Measurements from ENCODE around the gene CWC27. TPM values are rescaled to one million over a fixed set of nuclear protein-coding genes. Genes with fewer than 3 reads are reported as not detected.

Gene CWC27
- total RNA-seq, 4 donors from 2014 or later: 8.8 to 38.1 (median 17.6) TPM

DNA sequence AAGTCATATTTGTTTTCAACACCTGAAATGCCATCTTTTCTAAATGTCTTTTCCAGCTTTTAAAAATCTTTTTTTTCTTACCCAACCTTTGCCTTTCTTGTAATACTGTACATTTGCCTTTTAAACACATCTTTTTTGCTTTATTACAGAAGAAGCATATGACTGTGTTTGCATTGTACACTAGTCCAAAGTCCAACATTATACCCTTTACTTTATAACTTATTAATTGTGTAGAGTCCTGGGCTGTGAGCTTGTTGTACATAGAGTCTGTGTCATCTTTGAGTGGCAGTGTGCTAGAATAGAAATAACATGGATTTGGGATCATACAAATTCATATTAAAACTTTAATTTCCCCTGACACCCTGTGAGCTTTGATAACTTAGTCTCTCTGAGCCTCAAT is 23.7 kb downstream of the CWC27 start:
- H3K27me3 ChIP-seq: no peaks in the 10 kb centered on the region
- DNase-seq (ENCODE audit: low spot score in 2 of 2): no peak
- H3K4me1 ChIP-seq: no peaks in the 10 kb centered on the region
- H3K9me3 ChIP-seq: no peaks in the 10 kb centered on the region
- no peak overlapping the region for H3K4me3 ChIP-seq
- peaks cover 0 to 12% (median 0%) of the 10 kb centered on the region in 3 donors for H3K36me3 ChIP-seq
- TF ChIP-seq EP300 (IDR thresholded peaks at IDR 0.05): no peak
- TF ChIP-seq POLR2A (IDR thresholded peaks at IDR 0.05): no peak
- no peak overlapping the region for H3K27ac ChIP-seq

DNA sequence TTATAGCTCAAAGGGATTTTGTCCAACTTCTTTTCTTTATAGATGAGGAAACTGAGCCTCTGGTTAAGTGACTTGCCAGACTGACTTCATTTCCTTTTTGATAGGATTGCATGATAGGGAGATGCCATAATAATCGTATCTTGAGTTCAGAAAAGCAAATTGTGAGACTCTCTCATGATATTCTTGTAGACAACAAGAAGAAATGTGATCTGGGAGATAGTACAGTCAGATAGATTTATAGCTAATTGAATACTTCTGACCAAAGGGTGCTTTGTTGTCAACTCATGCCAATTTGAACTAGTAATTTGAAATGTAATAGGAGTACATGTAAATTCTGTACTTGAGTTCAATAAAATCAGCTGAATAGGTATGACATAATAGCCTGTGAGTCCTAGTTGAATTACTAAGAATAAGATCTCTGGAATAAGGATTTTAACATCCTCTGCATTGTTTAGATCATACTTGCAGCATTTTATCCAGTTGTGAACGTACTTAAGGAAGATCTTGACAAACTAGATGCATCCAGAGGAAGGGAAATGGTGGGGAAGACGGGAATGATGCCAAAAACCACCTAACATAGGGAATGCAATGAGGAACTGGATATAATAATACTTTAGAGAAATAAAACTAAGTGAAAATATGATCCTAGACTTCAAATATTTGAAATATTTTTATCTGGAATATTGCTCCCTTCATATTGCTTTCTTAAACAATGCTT is 25.5 kb downstream of the CWC27 start:
- Histone ChIP-seq H3K4me1 (no peaks in the 10 kb centered on the region), H3K27ac (no peak overlapping the region), H3K36me3 (peaks cover 0 to 12% (median 0%) of the 10 kb centered on the region in 3 donors), H3K27me3 (no peaks in the 10 kb centered on the region), H3K4me3 (no peak overlapping the region), H3K9me3 (no peaks in the 10 kb centered on the region)
- DNase-seq (ENCODE audit: low spot score in 2 of 2): no peak
- TF ChIP-seq EP300 (IDR thresholded peaks at IDR 0.05) (no peak), POLR2A (IDR thresholded peaks at IDR 0.05) (no peak)
- TF ChIP-seq, protein P1, sequence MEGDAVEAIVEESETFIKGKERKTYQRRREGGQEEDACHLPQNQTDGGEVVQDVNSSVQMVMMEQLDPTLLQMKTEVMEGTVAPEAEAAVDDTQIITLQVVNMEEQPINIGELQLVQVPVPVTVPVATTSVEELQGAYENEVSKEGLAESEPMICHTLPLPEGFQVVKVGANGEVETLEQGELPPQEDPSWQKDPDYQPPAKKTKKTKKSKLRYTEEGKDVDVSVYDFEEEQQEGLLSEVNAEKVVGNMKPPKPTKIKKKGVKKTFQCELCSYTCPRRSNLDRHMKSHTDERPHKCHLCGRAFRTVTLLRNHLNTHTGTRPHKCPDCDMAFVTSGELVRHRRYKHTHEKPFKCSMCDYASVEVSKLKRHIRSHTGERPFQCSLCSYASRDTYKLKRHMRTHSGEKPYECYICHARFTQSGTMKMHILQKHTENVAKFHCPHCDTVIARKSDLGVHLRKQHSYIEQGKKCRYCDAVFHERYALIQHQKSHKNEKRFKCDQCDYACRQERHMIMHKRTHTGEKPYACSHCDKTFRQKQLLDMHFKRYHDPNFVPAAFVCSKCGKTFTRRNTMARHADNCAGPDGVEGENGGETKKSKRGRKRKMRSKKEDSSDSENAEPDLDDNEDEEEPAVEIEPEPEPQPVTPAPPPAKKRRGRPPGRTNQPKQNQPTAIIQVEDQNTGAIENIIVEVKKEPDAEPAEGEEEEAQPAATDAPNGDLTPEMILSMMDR (IDR thresholded peaks at IDR 0.05): no peak
- WGBS, 2 donors: 62 to 63% methylated on average over 3 of the region's 3 CpGs

DNA sequence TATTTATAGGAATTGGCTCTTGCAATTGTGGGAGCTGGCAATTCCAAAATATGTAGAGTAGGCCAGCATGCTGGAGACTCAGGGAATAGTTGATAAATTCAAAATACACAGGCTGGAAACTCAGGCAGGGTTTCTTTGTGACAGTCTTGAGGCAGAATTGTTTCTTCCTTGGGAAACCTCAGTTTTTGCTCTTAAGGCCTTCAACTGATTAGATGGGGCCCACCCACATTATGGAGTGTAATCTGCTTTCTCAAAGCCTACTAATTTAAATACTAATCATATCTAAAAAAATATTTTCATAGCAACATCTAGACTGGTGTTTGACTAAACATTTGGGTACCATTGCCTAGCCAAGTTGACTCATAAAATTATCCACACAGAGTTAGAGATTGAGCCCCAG is 27.6 kb downstream of the CWC27 start:
- no peaks in the 10 kb centered on the region for H3K27me3 ChIP-seq
- H3K9me3 ChIP-seq: no peaks in the 10 kb centered on the region
- H3K27ac ChIP-seq: no peak overlapping the region
- H3K4me1 ChIP-seq: no peaks in the 10 kb centered on the region
- TF ChIP-seq EP300 (IDR thresholded peaks at IDR 0.05) (no peak), POLR2A (IDR thresholded peaks at IDR 0.05) (no peak)
- TF ChIP-seq, protein P1 (IDR thresholded peaks at IDR 0.05): no peak
- H3K36me3 ChIP-seq: peaks cover 0 to 17% (median 0%) of the 10 kb centered on the region in 3 donors
- no peak overlapping the region for H3K4me3 ChIP-seq
- no peak for DNase-seq (ENCODE audit: low spot score in 2 of 2)

DNA sequence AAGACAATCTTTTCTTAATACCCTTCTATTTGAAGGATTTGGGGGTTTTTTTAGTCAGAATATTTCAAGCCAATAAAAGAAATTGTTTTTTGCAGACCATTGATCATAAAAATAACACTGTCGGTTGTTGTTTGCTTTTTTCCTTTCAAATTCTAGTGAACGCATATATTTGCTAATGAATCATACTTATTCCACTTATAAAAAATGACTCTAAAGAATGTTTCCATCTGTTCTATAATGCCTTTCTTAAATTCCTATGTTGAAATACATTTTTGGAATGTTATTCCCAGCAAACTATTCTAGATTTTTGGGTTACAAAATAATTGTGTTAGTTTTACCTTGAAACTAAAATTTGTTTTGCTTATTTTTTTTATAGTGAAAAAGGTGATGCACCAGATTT is 32.2 kb downstream of the CWC27 start:
- no peaks in the 10 kb centered on the region for H3K27me3 ChIP-seq
- H3K4me3 ChIP-seq: no peak overlapping the region
- no peaks in the 10 kb centered on the region for H3K4me1 ChIP-seq
- TF ChIP-seq EP300 (IDR thresholded peaks at IDR 0.05) (no peak), POLR2A (IDR thresholded peaks at IDR 0.05) (no peak)
- TF ChIP-seq, protein P1 (IDR thresholded peaks at IDR 0.05): no peak
- no peak for DNase-seq (ENCODE audit: low spot score in 2 of 2)
- 69 to 70% methylated on average over 2 of the region's 2 CpGs for WGBS, 2 donors
- no peak overlapping the region for H3K27ac ChIP-seq
- H3K36me3 ChIP-seq: peaks cover 0 to 41% (median 0%) of the 10 kb centered on the region in 3 donors
- no peaks in the 10 kb centered on the region for H3K9me3 ChIP-seq

DNA sequence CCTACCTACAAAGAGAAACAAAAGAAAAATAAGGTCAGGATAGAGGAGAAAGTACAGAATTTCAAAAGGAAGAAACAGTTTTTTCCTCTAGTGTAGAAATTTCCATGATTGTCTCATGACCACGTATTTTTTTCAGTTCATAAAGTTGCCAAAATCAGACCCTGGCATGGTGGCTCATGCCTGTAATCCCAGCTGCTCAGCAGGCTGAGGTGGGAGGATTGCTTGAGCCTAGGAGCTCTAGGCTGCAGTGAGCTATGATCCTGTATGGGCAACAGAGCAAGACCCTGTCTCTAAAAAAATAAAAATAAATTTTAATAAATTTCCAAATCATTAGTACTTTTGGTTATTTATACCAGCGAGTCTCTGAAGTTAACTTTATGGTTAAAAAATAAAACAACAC is 37.8 kb downstream of the CWC27 start:
- no peaks in the 10 kb centered on the region for H3K4me1 ChIP-seq
- 82 to 89% methylated on average over 2 of the region's 2 CpGs for WGBS, 2 donors
- H3K9me3 ChIP-seq: no peaks in the 10 kb centered on the region
- H3K27me3 ChIP-seq: no peaks in the 10 kb centered on the region
- peaks cover 0 to 74% (median 0%) of the 10 kb centered on the region in 3 donors for H3K36me3 ChIP-seq
- no peak overlapping the region for H3K4me3 ChIP-seq
- no peak overlapping the region for H3K27ac ChIP-seq
- no peak for TF ChIP-seq POLR2A (IDR thresholded peaks at IDR 0.05)
- no peak for TF ChIP-seq EP300 (IDR thresholded peaks at IDR 0.05)
- TF ChIP-seq, protein P1 (IDR thresholded peaks at IDR 0.05): no peak
- DNase-seq (ENCODE audit: low spot score in 2 of 2): no peak
